ENCODE results near the gene GPER1. TPM values are rescaled to one million over a fixed set of nuclear protein-coding genes. Genes with fewer than 3 reads are reported as not detected.

The GPER1 gene
- total RNA-seq, 1 donor from 2014 or later, result 2.7 TPM

- DNase-seq (no peak), ATAC-seq (ENCODE audit: low read depth) (no peak)
- Mint-ChIP-seq H3K4me3 (no peak overlapping the region), H3K4me1 (peaks cover 5% of the 10 kb centered on the region), H3K36me3 (ENCODE audit: low read depth) (no peaks in the 10 kb centered on the region), H3K27ac (no peak overlapping the region), H3K27me3 (no peaks in the 10 kb centered on the region), H3K9me3 (no peaks in the 10 kb centered on the region)
- CTCF ChIA-PET, result interaction anchor here (1.1 kb wide), 1 partner anchor 83 kb away, joined by 4 read pairs; no protein-coding TSS in a partner anchor
- intact Hi-C loops (cut with micrococcal nuclease), result no loop called here
- POLR2A ChIA-PET, result interaction anchor here (0.7 kb wide), 1 partner anchor 80 kb away, joined by 3 read pairs; no protein-coding TSS in a partner anchor
- TF ChIP-seq CTCF (IDR thresholded peaks at IDR 0.05), result no peak
Measured at GRCh38 chr7:1076184-1077072, 11.5 kb upstream of the GPER1 start.

- Mint-ChIP-seq H3K27me3 (no peaks in the 10 kb centered on the region), H3K36me3 (ENCODE audit: low read depth) (no peaks in the 10 kb centered on the region), H3K27ac (no peak overlapping the region), H3K9me3 (no peaks in the 10 kb centered on the region), H3K4me3 (no peak overlapping the region), H3K4me1 (no peaks in the 10 kb centered on the region)
- no peak for TF ChIP-seq CTCF (IDR thresholded peaks at IDR 0.05)
- ChIA-PET POLR2A (no interaction called here), CTCF (interaction anchor here (2.6 kb wide), 1 partner anchor 85 kb away, joined by 7 read pairs; no protein-coding TSS in a partner anchor)
- intact Hi-C loops (cut with micrococcal nuclease), result no loop called here
- ATAC-seq (ENCODE audit: low read depth), result no peak
- no peak for DNase-seq
Measured at GRCh38 chr7:1078519-1078918, 9.4 kb upstream of the GPER1 start.

- H3K4me3 Mint-ChIP-seq, result no peak overlapping the region
- H3K27me3 Mint-ChIP-seq, result no peaks in the 10 kb centered on the region
- H3K27ac Mint-ChIP-seq, result no peak overlapping the region
- TF ChIP-seq CTCF (IDR thresholded peaks at IDR 0.05), result no peak
- no peaks in the 10 kb centered on the region for H3K36me3 Mint-ChIP-seq (ENCODE audit: low read depth)
- no peaks in the 10 kb centered on the region for H3K4me1 Mint-ChIP-seq
- ChIA-PET POLR2A (interaction anchor here (0.6 kb wide), 1 partner anchor 45 kb away, joined by 4 read pairs; no protein-coding TSS in a partner anchor), CTCF (interaction anchor here (2.6 kb wide), 1 partner anchor 86 kb away, joined by 7 read pairs; no protein-coding TSS in a partner anchor)
- no peaks in the 10 kb centered on the region for H3K9me3 Mint-ChIP-seq
- ATAC-seq (ENCODE audit: low read depth) (no peak), DNase-seq (no peak)
- intact Hi-C loops (cut with micrococcal nuclease), result no loop called here
Measured at GRCh38 chr7:1078985-1079384, 8.9 kb upstream of the GPER1 start.

DNA sequence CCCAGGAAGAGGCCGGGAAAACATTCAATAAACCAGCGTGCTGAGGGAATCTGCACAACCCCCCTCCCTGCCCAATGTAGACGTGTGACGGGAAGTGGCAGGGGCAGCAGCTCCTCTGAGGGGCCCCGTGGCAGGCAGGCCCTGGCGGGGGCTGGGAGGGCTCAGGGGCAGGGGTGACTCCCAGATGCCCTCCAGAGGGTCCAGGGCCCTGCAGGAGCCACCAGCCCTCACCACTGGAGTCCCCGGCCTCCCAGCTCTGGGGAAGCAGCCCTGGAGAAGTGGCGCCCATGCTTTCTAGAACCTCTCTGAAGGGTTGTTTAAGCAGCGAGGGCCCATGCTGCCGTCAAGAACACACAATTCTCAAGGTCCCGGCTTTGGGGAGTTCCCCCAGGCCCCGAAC is 8.4 kb upstream of the GPER1 start:
- Mint-ChIP-seq H3K4me1 (peaks cover 2% of the 10 kb centered on the region), H3K36me3 (ENCODE audit: low read depth) (no peaks in the 10 kb centered on the region), H3K27ac (no peak overlapping the region), H3K27me3 (no peaks in the 10 kb centered on the region), H3K9me3 (no peaks in the 10 kb centered on the region), H3K4me3 (no peak overlapping the region)
- no peak for DNase-seq
- POLR2A ChIA-PET, result interaction anchor here (0.6 kb wide), 1 partner anchor 46 kb away, joined by 4 read pairs; no protein-coding TSS in a partner anchor
- intact Hi-C loops (cut with micrococcal nuclease), result no loop called here
- ATAC-seq (ENCODE audit: low read depth), result no peak
- no peak for TF ChIP-seq CTCF (IDR thresholded peaks at IDR 0.05)
- CTCF ChIA-PET, result interaction anchor here (2.6 kb wide), 1 partner anchor 86 kb away, joined by 7 read pairs; no protein-coding TSS in a partner anchor

GRCh38 chr7:1080252-1080920 is 7.5 kb upstream of the GPER1 start:
- H3K27ac Mint-ChIP-seq, result no peak overlapping the region
- ChIA-PET POLR2A (no interaction called here), CTCF (no interaction called here)
- H3K9me3 Mint-ChIP-seq, result no peaks in the 10 kb centered on the region
- no peaks in the 10 kb centered on the region for H3K36me3 Mint-ChIP-seq (ENCODE audit: low read depth)
- H3K4me1 Mint-ChIP-seq, result peaks cover 10% of the 10 kb centered on the region
- no peak for TF ChIP-seq CTCF (IDR thresholded peaks at IDR 0.05)
- DNase-seq (no peak), ATAC-seq (ENCODE audit: low read depth) (no peak)
- intact Hi-C loops (cut with micrococcal nuclease), result no loop called here
- H3K27me3 Mint-ChIP-seq, result no peaks in the 10 kb centered on the region
- no peak overlapping the region for H3K4me3 Mint-ChIP-seq

All from activated B cell treated with CpG ODN at 0.5 μM for 24 hours (primary cell).